Measurements from ENCODE around the gene GALNT5.
"Not testable (repeated sequence)": the region's sequence is repeated elsewhere in the genome, so short reads cannot be mapped to it uniquely, and the experiment has no call there.

Gene GALNT5

GRCh38 chr2:157321466-157321865, 64.0 kb downstream of the GALNT5 start:
- Histone ChIP-seq H3K4me3 (no peak overlapping the region), H3K27ac (no peak overlapping the region)

- no peak overlapping the region for H3K27ac ChIP-seq
- H3K4me3 ChIP-seq: no peak overlapping the region
Measured at GRCh38 chr2:157322432-157322831, 64.9 kb downstream of the GALNT5 start.

- Histone ChIP-seq H3K27ac (no peak overlapping the region), H3K4me3 (no peak overlapping the region)
Measured at GRCh38 chr2:157324331-157324843, 66.9 kb downstream of the GALNT5 start.

- Histone ChIP-seq H3K4me3 (no peak within 1 kb of the TSS), H3K27ac (no peak within 1 kb of the TSS)
Measured at GRCh38 chr2:157325786-157326185, 68.3 kb downstream of the GALNT5 start, which contains the start of gene ERMN. TSS of gene ERMN (minus strand) at chr2:157325824. CDS start at chr2:157325642, 182 bp downstream.

- Histone ChIP-seq H3K4me3 (no peak overlapping the region), H3K27ac (no peak overlapping the region)
Measured at GRCh38 chr2:157326698-157327097, 69.2 kb downstream of the GALNT5 start.

GRCh38 chr2:157327200-157327599, 69.7 kb downstream of the GALNT5 start:
- no peak overlapping the region for H3K27ac ChIP-seq
- H3K4me3 ChIP-seq: no peak overlapping the region

- no peak overlapping the region for H3K4me3 ChIP-seq
- H3K27ac ChIP-seq: no peak overlapping the region
Measured at GRCh38 chr2:157327621-157328500, 70.4 kb downstream of the GALNT5 start.

GRCh38 chr2:157329524-157329923, 72.0 kb downstream of the GALNT5 start:
- no peak overlapping the region for H3K27ac ChIP-seq
- H3K4me3 ChIP-seq: no peak overlapping the region

- H3K27ac ChIP-seq: no peak overlapping the region
- H3K4me3 ChIP-seq: no peak overlapping the region
Measured at GRCh38 chr2:157333304-157334047, 76.0 kb downstream of the GALNT5 start.

- Histone ChIP-seq H3K4me3 (no peak overlapping the region), H3K27ac (no peak overlapping the region)
Measured at GRCh38 chr2:157334335-157334734, 76.8 kb downstream of the GALNT5 start.

- Histone ChIP-seq H3K27ac (no peak overlapping the region), H3K4me3 (no peak overlapping the region)
Measured at GRCh38 chr2:157334797-157335196, 77.3 kb downstream of the GALNT5 start.

- Histone ChIP-seq H3K4me3 (no peak overlapping the region), H3K27ac (no peak overlapping the region)
Measured at GRCh38 chr2:157336137-157337010, 78.9 kb downstream of the GALNT5 start.

GRCh38 chr2:157337978-157338377, 80.5 kb downstream of the GALNT5 start:
- Histone ChIP-seq H3K4me3 (no peak overlapping the region), H3K27ac (no peak overlapping the region)

- Histone ChIP-seq H3K27ac (no peak overlapping the region), H3K4me3 (no peak overlapping the region)
Measured at GRCh38 chr2:157339965-157340655, 82.6 kb downstream of the GALNT5 start.

GRCh38 chr2:157341381-157341780, 83.9 kb downstream of the GALNT5 start:
- not testable (repeated sequence) for H3K27ac ChIP-seq

GRCh38 chr2:157345647-157346389, 88.3 kb downstream of the GALNT5 start:
- no peak overlapping the region for H3K4me3 ChIP-seq

More at GRCh38 chr2:157341381-157341780, 83.9 kb downstream of the GALNT5 start:
- H3K4me3 ChIP-seq: not testable (repeated sequence)

GRCh38 chr2:157348291-157348921, 90.9 kb downstream of the GALNT5 start:
- no peak overlapping the region for H3K27ac ChIP-seq
- H3K4me3 ChIP-seq: no peak overlapping the region

More at GRCh38 chr2:157345647-157346389, 88.3 kb downstream of the GALNT5 start:
- no peak overlapping the region for H3K27ac ChIP-seq

GRCh38 chr2:157349949-157350515, 92.5 kb downstream of the GALNT5 start:
- no peak overlapping the region for H3K4me3 ChIP-seq
- no peak overlapping the region for H3K27ac ChIP-seq

Measured in skin epidermis (tissue), 12 donors.